Measurements from ENCODE around the gene GDF9.

DNA sequence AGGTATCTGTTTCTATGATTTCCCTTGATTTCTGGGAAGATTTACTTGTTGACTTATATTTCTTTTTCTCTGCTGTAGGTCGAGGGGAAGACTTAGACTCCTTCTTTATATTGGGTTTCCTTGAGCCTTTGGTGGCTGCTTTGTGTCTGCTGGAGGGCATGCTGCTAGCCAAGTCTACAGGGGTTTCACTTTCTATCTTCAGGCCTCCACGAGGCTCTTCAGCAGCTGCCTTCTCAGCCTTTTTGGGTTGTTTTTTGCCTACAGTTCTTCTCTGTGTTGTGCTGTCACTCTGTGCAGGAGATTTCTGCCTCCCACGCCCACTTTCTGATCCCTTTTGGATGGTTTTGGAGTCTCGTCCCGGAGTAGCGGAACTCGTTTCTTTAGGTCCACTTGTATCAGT is 30.4 kb upstream of the GDF9 start:
- no peak for TF ChIP-seq CTCF (IDR thresholded peaks at IDR 0.05)
- TF ChIP-seq EP300 (IDR thresholded peaks at IDR 0.05), result no peak
- TF ChIP-seq POLR2A (IDR thresholded peaks at IDR 0.05), result no peak
- no peak for TF ChIP-seq POLR2AphosphoS5 (IDR thresholded peaks at IDR 0.05)
